Lung microvascular endothelial cell (primary cell): ENCODE results near the gene PCDHA7. TPM values are rescaled to one million over a fixed set of nuclear protein-coding genes. Genes with fewer than 3 reads are reported as not detected.
A peak's percentile ranks its signal among the peaks of the same experiment; 100 is the strongest.
"Not testable (repeated sequence)": the region's sequence is repeated elsewhere in the genome, so short reads cannot be mapped to it uniquely, and the experiment has no call there.

ENCODE experiments used
- DNase-seq, 2 donors: peaks; one replicate each; pipeline versions ENCODE4 v3.0.0 to v3.0.0-alpha.2; 2010; ENCODE audit warnings: low read depth in 2 of 2
- total RNA-seq: library from RNA; depleted of rRNA; stranded (reverse); fragments of >200 nt; gene quantifications from 2 replicates; pipeline ENCODE4 v1.2.1, GENCODE V29; 2014

PCDHA7 gene
- total RNA-seq, 1 donor from 2014 or later, result 0.20 TPM

DNA sequence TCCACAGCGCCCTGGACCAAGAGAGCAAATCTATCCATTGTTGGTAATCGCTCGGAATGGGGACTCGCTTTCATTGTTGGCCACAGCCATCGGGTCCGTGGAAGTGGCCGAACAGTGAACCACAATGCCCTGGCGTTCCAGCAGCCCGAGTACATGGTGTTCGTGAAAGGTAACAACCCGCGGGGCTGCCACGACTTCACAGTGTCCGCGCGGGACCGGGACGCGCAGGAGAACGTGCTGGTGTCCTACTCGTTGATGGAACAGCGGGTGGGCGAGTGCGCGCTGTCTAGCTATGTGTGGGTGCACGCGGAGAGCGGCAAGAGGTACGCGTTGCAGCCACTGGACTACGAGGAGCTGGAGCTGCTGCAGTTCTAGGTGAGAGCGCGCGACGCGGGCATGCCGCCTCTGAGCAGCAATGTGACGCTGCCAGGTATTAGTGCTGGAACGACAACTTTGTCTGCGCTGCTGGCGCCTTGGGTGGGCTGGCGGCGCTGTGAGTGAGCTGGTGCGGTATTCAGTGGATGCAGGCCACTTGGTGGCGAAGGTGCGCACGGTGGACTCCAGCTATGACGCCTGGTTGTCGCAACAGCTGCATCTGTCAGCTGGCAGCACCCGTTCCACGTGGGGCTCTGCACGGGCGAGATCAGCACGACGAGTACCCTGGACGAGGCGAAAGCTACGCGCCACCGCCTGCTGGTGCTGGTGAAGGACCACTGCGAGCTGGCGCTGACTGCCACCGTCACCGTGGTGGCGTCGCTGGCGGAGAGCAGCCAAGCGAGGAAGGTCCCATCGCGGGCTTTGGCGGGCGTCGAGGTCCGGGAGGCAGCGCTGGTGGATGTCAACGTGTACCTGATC is 28.6 kb downstream of the PCDHA7 start:
- DNase-seq, result no peak

DNA sequence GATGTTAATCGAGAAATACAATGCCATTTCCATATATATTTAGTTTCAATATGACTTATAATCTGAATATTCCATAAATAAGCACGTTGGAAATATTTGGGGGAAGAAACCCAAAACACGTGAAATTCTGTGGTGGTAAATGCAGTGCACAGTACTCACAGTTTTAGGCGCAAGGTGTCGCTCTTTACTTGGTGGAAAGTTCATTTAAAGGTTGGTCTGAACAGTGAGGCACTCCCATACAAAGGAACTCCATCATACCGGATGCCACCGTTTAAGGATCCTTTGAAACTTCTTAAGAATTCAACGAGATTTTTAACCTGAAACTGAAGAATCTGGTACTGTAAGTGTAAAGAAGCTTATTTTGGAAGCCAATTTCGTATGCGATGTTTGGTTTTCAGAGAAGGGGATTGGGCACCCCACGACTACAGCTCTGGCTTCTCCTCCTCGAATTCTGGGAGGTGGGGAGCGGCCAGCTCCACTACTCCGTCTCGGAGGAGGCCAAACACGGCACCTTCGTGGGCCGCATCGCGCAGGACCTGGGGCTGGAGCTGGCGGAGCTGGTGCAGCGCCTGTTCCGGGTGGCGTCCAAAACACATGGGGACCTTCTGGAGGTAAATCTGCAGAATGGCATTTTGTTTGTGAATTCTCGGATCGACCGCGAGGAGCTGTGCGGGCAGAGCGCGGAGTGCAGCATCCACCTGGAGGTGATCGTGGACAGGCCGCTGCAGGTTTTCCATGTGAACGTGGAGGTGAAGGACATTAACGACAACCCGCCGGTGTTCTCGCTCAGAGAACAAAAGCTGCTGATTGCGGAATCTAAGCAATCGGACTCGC is 34.9 kb downstream of the PCDHA7 start, which contains the start of gene PCDHA11:
Gene PCDHA11, plus strand, starts transcription at position 237 of the 834 bp plus-strand sequence. Its CDS starts 147 bp downstream, at position 384.
- peak in 1 of 2 donors; percentile 13 for DNase-seq

DNA sequence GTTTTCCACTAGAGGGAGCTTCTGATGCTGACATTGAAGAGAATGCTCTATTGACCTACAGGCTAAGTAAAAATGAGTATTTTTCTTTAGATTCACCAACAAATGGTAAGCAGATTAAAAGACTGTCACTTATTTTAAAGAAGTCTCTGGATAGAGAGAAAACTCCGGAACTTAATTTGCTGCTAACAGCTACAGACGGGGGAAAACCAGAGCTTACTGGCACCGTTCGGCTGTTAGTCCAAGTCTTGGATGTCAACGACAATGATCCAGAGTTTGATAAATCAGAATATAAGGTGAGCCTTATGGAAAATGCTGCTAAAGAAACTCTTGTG is 35.5 kb downstream of the PCDHA7 start:
- no peak for DNase-seq

DNA sequence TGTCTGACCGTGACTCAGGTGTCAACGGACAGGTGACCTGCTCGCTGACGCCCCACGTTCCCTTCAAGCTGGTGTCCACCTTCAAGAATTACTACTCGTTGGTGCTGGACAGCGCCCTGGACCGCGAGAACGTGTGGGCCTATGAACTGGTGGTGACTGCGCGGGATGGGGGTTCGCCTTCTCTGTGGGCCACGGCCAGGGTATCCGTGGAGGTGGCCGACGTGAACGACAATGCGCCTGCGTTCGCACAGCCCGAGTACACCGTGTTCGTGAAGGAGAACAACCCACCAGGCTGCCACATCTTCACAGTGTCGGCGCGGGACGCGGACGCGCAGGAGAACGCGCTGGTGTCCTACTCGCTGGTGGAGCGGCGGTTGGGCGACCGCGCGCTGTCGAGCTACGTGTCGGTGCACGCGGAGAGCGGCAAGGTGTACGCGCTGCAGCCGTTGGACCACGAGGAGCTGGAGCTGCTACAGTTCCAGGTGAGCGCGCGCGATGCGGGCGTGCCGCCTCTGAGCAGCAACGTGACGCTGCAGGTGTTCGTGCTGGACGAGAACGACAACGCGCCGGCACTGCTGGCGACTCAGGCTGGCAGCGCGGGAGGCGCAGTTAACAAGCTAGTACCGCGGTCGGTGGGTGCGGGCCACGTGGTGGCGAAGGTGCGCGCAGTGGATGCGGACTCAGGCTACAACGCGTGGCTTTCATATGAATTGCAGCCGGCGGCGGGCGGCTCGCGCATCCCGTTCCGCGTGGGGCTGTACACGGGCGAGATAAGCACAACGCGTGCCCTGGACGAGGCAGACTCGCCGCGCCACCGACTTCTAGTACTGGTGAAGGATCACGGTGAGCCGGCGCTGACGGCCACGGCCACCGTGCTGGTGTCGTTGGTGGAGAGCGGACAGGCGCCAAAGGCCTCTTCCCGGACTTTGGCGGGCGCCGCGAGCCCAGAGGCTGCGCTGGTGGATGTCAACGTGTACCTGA is 36.4 kb downstream of the PCDHA7 start:
- DNase-seq, result no peak

DNA sequence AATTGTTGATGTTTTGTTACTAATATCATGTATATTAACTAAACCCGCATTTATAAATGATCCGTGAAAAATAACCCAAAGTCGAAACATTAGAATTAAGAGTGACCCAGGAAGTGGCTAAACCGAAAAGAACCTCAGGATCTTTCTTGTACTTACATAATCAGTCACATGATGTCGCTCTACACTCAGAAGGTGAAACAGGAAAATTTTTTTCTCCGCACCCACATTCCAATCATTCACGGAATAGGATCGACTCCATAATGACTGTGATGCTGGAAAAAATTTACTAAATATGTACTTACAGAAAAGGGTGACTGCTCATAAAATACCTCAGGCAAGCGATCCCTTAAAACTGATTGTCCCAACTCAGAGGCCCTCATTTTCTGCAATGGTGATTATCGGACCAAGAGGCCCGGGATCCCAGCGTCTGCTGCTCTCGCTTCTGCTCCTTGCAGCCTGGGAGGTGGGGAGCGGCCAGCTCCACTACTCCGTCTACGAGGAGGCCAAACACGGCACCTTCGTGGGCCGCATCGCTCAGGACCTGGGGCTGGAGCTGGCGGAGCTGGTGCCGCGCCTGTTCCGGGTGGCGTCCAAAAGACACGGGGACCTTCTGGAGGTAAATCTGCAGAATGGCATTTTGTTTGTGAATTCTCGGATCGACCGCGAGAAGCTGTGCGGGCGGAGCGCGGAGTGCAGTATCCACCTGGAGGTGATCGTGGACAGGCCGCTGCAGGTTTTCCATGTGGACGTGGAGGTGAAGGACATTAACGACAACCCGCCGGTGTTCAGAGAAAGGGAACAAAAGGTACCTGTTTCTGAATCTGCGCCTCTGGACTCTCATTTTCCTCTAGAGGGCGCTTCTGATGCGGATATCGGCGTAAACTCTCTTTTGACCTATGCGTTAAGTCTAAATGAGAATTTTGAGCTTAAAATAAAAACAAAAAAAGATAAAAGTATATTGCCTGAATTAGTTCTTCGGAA is 41.3 kb downstream of the PCDHA7 start, which contains the start of gene PCDHA12:
Gene PCDHA12, plus strand, starts transcription at position 224 of the 981 bp plus-strand sequence. Its CDS starts 165 bp downstream, at position 389.
- no peak for DNase-seq

DNA sequence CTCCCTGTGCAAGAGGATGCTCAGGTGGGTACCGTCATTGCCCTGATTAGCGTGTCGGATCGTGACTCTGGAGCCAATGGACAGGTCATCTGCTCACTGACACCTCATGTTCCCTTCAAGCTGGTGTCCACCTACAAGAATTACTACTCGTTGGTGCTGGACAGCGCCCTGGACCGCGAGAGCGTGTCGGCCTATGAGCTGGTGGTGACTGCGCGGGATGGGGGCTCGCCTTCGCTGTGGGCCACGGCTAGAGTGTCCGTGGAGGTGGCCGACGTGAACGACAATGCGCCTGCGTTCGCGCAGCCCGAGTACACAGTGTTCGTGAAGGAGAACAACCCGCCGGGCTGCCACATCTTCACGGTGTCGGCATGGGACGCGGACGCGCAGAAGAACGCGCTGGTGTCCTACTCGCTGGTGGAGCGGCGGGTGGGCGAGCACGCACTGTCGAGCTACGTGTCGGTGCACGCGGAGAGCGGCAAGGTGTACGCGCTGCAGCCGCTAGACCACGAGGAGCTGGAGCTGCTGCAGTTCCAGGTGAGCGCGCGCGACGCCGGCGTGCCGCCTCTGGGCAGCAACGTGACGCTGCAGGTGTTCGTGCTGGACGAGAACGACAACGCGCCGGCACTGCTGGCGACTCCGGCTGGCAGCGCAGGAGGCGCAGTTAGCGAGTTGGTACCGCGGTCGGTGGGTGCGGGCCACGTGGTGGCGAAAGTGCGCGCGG is 42.6 kb downstream of the PCDHA7 start:
- not testable (repeated sequence) for DNase-seq

DNA sequence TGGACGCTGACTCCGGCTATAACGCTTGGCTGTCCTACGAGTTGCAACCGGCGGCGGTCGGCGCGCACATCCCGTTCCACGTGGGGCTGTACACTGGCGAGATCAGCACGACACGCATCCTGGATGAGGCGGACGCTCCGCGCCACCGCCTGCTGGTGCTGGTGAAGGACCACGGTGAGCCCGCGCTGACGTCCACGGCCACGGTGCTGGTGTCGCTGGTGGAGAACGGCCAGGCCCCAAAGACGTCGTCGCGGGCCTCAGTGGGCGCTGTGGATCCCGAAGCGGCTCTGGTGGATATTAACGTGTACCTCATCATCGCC is 43.2 kb downstream of the PCDHA7 start:
- DNase-seq, result no peak

DNA sequence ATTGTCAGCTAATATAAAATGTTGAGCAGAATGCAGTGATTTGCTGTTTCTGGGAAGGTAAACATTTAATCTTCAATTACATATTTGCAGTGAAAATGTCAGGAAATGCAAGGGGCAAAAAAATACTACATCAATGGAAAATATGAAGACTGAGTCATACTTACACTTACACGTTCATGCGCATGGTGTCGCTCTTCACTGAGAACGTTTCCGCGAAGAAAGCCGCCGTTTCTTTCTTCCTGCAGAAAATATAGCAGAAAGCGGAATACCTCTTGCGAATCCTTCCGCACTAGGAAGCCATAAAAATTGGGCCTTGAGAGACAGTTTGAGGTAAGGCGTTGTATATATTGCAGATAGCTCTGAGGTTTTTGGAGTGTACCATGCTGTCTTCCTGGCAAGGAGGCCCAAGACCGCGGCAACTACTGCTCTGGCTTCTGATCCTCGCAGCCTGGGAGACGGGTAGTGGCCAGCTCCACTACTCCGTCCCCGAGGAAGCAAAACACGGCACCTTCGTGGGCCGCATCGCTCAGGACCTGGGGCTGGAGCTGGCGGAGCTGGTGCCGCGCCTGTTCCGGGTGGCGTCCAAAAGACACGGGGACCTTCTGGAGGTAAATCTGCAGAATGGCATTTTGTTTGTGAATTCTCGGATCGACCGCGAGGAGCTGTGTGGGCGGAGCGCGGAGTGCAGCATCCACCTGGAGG is 48.0 kb downstream of the PCDHA7 start, which contains the start of gene PCDHA13:
Gene PCDHA13, plus strand, starts transcription at position 236 of the 702 bp plus-strand sequence. Its CDS starts 145 bp downstream, at position 381.
- DNase-seq, result peak in 1 of 2 donors; percentile 8

DNA sequence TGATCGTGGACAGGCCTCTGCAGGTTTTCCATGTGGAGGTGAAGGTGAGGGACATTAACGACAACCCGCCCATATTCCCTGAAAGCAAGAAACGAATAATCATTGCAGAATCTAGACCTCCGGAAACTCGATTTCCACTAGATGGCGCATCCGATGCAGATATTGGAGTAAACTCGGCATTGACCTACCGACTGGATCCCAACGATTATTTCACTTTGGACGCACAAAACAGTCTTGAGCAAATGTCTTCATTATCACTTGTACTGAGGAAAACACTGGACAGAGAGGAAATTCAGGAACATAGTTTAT is 48.5 kb downstream of the PCDHA7 start:
- DNase-seq, result no peak

DNA sequence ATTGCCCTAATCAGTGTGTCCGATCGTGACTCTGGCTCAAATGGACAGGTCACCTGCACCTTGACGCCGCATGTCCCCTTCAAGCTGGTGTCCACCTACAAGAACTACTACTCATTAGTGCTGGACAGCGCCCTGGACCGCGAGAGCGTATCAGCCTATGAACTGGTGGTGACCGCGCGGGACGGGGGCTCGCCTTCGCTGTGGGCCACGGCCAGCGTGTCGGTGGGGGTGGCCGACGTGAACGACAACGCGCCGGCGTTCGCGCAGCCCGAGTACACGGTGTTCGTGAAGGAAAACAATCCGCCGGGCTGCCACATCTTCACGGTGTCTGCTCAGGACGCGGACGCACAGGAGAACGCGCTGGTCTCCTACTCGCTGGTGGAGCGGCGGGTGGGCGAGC is 49.3 kb downstream of the PCDHA7 start:
- DNase-seq, result no peak

DNA sequence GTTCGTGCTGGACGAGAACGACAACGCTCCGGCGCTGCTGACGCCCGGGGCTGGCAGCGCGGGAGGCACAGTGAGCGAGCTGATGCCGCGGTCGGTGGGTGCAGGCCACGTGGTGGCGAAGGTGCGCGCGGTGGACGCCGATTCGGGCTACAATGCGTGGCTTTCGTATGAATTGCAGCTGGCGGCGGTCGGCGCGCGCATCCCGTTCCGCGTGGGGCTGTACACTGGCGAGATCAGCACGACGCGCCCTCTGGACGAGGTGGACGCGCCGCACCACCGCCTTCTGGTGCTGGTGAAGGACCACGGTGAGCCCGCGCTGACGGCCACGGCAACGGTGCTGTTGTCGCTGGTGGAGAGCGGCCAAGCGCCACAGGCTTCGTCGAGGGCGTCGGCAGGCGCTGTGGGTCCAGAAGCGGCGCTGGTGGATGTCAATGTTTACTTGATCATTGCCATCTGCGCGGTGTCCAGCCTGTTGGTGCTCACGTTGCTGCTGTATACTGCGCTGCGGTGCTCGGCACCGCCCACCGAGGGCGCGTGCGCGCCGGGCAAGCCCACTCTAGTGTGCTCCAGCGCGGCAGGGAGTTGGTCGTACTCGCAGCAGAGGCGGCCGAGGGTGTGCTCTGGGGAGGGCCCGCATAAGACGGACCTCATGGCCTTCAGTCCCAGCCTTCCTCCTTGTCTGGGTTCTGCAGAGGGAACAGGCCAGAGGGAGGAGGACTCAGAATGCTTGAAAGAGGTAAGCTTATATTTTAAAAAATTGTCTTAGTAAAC is 50.0 kb downstream of the PCDHA7 start:
- DNase-seq, result no peak

Other genes starting within 250 kb of the PCDHA7 start
- 1.1 and 2.8 TPM in 2 replicates for gene CD14, start 201.1 kb upstream of the PCDHA7 start, total RNA-seq
- gene TMCO6, start 194.8 kb upstream of the PCDHA7 start, total RNA-seq, result 8.1 and 10.5 TPM in 2 replicates
- gene NDUFA2, start 186.6 kb upstream of the PCDHA7 start, total RNA-seq, result 70.0 and 90.3 TPM in 2 replicates
- gene IK, start 186.4 kb upstream of the PCDHA7 start, total RNA-seq, result 47.7 and 55.8 TPM in 2 replicates
- 19.8 and 28.2 TPM in 2 replicates for gene WDR55, start 169.4 kb upstream of the PCDHA7 start, total RNA-seq
- under 0.01 and 0.22 TPM in 2 replicates for gene DND1, start 160.7 kb upstream of the PCDHA7 start, total RNA-seq
- gene HARS1, start 142.9 kb upstream of the PCDHA7 start, total RNA-seq, result 43.1 and 46.4 TPM in 2 replicates
- 21.0 and 21.1 TPM in 2 replicates for gene HARS2, start 142.8 kb upstream of the PCDHA7 start, total RNA-seq
- gene ZMAT2, start 133.8 kb upstream of the PCDHA7 start, total RNA-seq, result 34.0 and 54.8 TPM in 2 replicates
- gene PCDHA1, start 48.1 kb upstream of the PCDHA7 start, total RNA-seq, result under 0.01 TPM in 1 of 2 replicates, not detected in the other
- gene PCDHA2, start 39.4 kb upstream of the PCDHA7 start, total RNA-seq, result under 0.01 TPM in 2 replicates
- gene PCDHA3, start 33.2 kb upstream of the PCDHA7 start, total RNA-seq, result 0.20 and 0.22 TPM in 2 replicates
- under 0.01 TPM in 2 replicates for gene PCDHA4, start 27.2 kb upstream of the PCDHA7 start, total RNA-seq
- under 0.01 TPM in 2 replicates for gene PCDHA5, start 12.7 kb upstream of the PCDHA7 start, total RNA-seq
- 0.20 and 0.22 TPM in 2 replicates for gene PCDHA6, start 6.3 kb upstream of the PCDHA7 start, total RNA-seq
- gene PCDHA8, start 6.9 kb downstream of the PCDHA7 start, total RNA-seq, result under 0.01 TPM in 1 of 2 replicates, not detected in the other
- gene PCDHA9, start 14.1 kb downstream of the PCDHA7 start, total RNA-seq, result under 0.01 TPM in 2 replicates
- gene PCDHA10, start 21.6 kb downstream of the PCDHA7 start, total RNA-seq, result under 0.01 TPM in 2 replicates
- gene PCDHA11, start 34.7 kb downstream of the PCDHA7 start, total RNA-seq, result under 0.01 and 0.20 TPM in 2 replicates
- under 0.01 TPM in 1 of 2 replicates, not detected in the other for gene PCDHA12, start 41.0 kb downstream of the PCDHA7 start, total RNA-seq
- under 0.01 TPM in 1 of 2 replicates, not detected in the other for gene PCDHA13, start 47.9 kb downstream of the PCDHA7 start, total RNA-seq
- under 0.01 TPM in 2 replicates for gene PCDHAC1, start 92.0 kb downstream of the PCDHA7 start, total RNA-seq
- 0.20 and 0.22 TPM in 2 replicates for gene PCDHAC2, start 132.2 kb downstream of the PCDHA7 start, total RNA-seq
- not detected in 2 replicates for gene PCDHB1, start 217.1 kb downstream of the PCDHA7 start, total RNA-seq